ACC112 (cell line): ENCODE measurements around the gene HEATR5A.
"Not testable (repeated sequence)": the region's sequence is repeated elsewhere in the genome, so short reads cannot be mapped to it uniquely, and the experiment has no call there.

ENCODE experiments used
- H2AFZ ChIP-seq: fragments of 200-600 bp; sonication (generic); one replicate; pipeline ENCODE4 v1.6.0; 2017; ENCODE audit warnings: antibody characterized with exemption, low read length; ENCODE audit not compliant: unreplicated experiment
- H3K27ac ChIP-seq: fragments of 200-600 bp; sonication (generic); 2 replicates; pipeline ENCODE4 v1.5.1; 2014; ENCODE audit warnings: low read depth, mild to moderate bottlenecking, antibody characterized with exemption, low read length, moderate library complexity
- H3K27me3 ChIP-seq: fragments of 200-600 bp; sonication (generic); 2 replicates; pipeline ENCODE4 v1.6.1; 2014; ENCODE audit warnings: mild to moderate bottlenecking, antibody characterized with exemption, low read length, moderate library complexity, mixed read lengths; ENCODE audit not compliant: insufficient read depth
- H3K36me3 ChIP-seq: fragments of 200-600 bp; sonication (generic); 2 replicates; pipeline ENCODE4 v1.6.1; 2016; ENCODE audit warnings: mild to moderate bottlenecking, antibody characterized with exemption, low read length, moderate library complexity, mixed read lengths; ENCODE audit not compliant: insufficient read depth
- H3K4me1 ChIP-seq: fragments of 200-600 bp; sonication (generic); one replicate; pipeline ENCODE4 v1.6.1; 2016; ENCODE audit warnings: low read length, mixed read lengths; ENCODE audit not compliant: insufficient read depth, unreplicated experiment, control insufficient read depth
- H3K4me3 ChIP-seq: fragments of 200-600 bp; sonication (generic); 2 replicates; pipeline ENCODE4 v1.5.1; 2014; ENCODE audit warnings: mild to moderate bottlenecking, low read depth, low read length
- H3K79me2 ChIP-seq: fragments of 200-600 bp; sonication (generic); one replicate; pipeline ENCODE4 v1.6.0; 2016; ENCODE audit warnings: low read length; ENCODE audit not compliant: control insufficient read depth, unreplicated experiment, insufficient read depth

The HEATR5A gene

DNA sequence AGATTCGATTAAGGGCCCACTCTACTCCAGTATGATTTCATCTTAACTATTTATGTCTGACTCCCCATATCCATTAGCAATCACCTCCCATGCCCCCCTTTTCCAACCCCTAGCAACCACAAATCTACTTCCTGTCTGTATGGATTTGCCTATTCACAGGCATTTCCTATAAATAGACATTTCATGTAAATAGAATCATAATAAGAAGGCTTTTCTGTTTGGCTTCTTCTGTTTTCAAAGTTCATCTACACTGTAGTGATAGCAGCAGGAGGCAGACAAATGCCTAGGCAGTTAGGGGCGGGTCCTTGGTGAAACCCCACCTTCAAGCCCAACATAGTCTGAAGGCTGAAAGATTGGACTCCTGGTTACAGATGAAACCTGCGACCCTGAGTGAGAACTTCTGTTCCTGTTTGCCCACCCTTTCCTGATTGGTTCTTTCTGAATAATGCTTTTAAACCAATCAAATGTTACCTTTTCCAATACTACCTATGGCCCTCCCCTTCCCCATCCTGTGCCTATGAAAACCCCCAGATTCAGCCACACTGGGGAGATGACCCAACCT lies 150.6 kb downstream of the HEATR5A start:
- H3K4me3 ChIP-seq: no peak overlapping the region
- no peak overlapping the region for H2AFZ ChIP-seq

GRCh38 chr14:31268216-31268615 lies 152.1 kb downstream of the HEATR5A start:
- no peaks in the 10 kb centered on the region for H3K79me2 ChIP-seq
- H3K27ac ChIP-seq: no peak overlapping the region

More for the DNA sequence above, 150.6 kb downstream of the HEATR5A start:
- Histone ChIP-seq H3K27ac (no peak overlapping the region), H3K36me3 (no peaks in the 10 kb centered on the region), H3K4me1 (peaks cover 16% of the 10 kb centered on the region), H3K79me2 (no peaks in the 10 kb centered on the region), H3K27me3 (no peaks in the 10 kb centered on the region)

DNA sequence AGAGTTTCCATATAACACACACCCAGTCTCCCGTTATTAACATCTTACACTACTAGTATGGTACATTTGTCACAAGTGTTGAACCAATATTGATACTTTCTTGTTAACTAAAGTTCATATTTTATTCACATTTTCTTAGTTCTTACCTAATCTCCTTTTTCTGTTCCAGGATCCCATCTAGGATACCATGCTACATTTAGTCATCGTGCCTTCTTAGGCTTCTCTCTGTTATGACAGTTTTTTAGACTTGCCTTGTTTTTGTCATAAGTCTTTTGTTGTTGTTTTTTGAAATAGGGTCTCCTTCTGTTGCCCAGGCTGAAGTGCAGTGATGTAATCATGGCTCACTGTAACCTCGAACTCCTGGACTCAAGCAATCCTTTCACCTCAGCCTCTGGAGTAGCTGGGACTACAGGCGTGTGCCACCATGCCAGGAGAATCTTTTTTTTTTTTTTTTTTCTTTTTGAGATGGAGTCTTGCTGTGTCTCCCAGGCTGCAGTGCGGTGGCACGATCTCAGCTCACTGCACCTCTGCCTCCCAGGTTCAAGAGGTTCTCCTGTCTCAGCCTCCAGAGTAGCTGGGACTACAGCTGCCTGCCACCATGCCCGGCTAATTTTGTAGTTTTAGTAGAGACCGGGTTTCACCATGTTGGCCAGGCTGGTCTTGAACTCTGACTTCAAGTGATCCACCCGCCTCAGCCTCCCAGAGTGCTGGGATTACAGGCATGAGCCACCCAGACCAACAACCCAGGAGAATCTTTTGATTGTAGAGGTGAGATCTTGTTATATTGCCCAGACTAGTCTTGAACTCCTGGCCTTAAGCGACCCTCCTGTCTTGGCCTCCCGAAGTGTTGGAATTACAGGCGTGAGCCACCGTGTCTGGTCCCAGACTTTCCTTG lies 153.7 kb downstream of the HEATR5A start:
- Histone ChIP-seq H3K4me3 (no peak overlapping the region), H3K36me3 (no peaks in the 10 kb centered on the region), H3K27me3 (no peaks in the 10 kb centered on the region), H3K4me1 (peaks cover 36% of the 10 kb centered on the region), H2AFZ (no peak overlapping the region), H3K79me2 (no peaks in the 10 kb centered on the region), H3K27ac (no peak overlapping the region)

More at GRCh38 chr14:31268216-31268615, 152.1 kb downstream of the HEATR5A start:
- no peak overlapping the region for H3K4me3 ChIP-seq
- no peaks in the 10 kb centered on the region for H3K36me3 ChIP-seq
- H3K4me1 ChIP-seq: peaks cover 21% of the 10 kb centered on the region
- no peaks in the 10 kb centered on the region for H3K27me3 ChIP-seq
- H2AFZ ChIP-seq: no peak overlapping the region

- no peaks in the 10 kb centered on the region for H3K79me2 ChIP-seq
- no peak overlapping the region for H3K4me3 ChIP-seq
- no peak overlapping the region for H2AFZ ChIP-seq
- H3K4me1 ChIP-seq: peaks cover 41% of the 10 kb centered on the region
- no peaks in the 10 kb centered on the region for H3K27me3 ChIP-seq
- 0 out of 2 replicates have a peak overlapping the region, but pooled peaks have one; percentile 7 for H3K27ac ChIP-seq
- H3K36me3 ChIP-seq: no peaks in the 10 kb centered on the region
Observed at GRCh38 chr14:31265701-31266398, 154.5 kb downstream of the HEATR5A start.

GRCh38 chr14:31263485-31264133 lies 156.7 kb downstream of the HEATR5A start:
- Histone ChIP-seq H3K4me1 (peaks cover 41% of the 10 kb centered on the region), H3K36me3 (no peaks in the 10 kb centered on the region), H3K27me3 (no peaks in the 10 kb centered on the region), H3K27ac (peak overlapping the region; percentile 85), H3K79me2 (no peaks in the 10 kb centered on the region), H2AFZ (no peak overlapping the region), H3K4me3 (peak overlapping the region; percentile 12; the same call in 1 of the 2 replicates)

- H3K4me3 ChIP-seq: no peak overlapping the region; the same call in 1 of the 2 replicates
- peaks cover 41% of the 10 kb centered on the region for H3K4me1 ChIP-seq
- H3K36me3 ChIP-seq: no peaks in the 10 kb centered on the region
- peak overlapping the region; percentile 72 for H3K27ac ChIP-seq
- peak overlapping the region; percentile 61 for H2AFZ ChIP-seq
- H3K79me2 ChIP-seq: no peaks in the 10 kb centered on the region
- H3K27me3 ChIP-seq: no peaks in the 10 kb centered on the region
Observed at GRCh38 chr14:31261859-31262731, 158.3 kb downstream of the HEATR5A start.

GRCh38 chr14:31261523-31261858 lies 158.9 kb downstream of the HEATR5A start:
- H3K27ac ChIP-seq: peak overlapping the region; percentile 72
- peaks cover 41% of the 10 kb centered on the region for H3K4me1 ChIP-seq
- H3K4me3 ChIP-seq: no peak overlapping the region
- H3K27me3 ChIP-seq: no peaks in the 10 kb centered on the region
- H3K79me2 ChIP-seq: no peaks in the 10 kb centered on the region
- peak overlapping the region; percentile 15 for H2AFZ ChIP-seq
- no peaks in the 10 kb centered on the region for H3K36me3 ChIP-seq

DNA sequence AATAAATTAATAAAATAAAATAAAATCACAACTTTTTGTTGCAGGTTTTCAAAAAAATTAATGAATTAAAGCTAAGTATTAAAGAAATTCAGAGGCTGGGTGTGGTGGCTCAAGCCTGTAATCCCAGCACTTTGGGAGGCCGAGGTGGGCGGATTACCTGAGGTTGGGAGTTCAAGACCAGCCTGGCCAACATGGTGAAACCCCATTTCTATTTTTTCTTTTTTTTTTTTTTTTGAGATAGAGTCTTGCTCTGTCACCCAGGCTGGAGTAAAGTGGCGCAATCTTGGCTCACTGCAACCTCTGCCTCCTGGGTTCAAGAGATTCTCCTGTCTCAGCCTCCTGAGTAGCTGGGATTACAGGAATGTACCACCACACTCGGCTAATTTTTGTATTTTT lies 161.3 kb downstream of the HEATR5A start:
- H3K79me2 ChIP-seq, H3K36me3 ChIP-seq, H2AFZ ChIP-seq, H3K27ac ChIP-seq, H3K27me3 ChIP-seq, H3K4me3 ChIP-seq: not testable (repeated sequence)
- peaks cover 25% of the 10 kb centered on the region for H3K4me1 ChIP-seq

GRCh38 chr14:31258427-31259039 lies 161.8 kb downstream of the HEATR5A start:
- Histone ChIP-seq H3K4me1 (peaks cover 21% of the 10 kb centered on the region), H3K79me2 (no peaks in the 10 kb centered on the region), H2AFZ (no peak overlapping the region), H3K4me3 (no peak overlapping the region), H3K36me3 (no peaks in the 10 kb centered on the region), H3K27me3 (no peaks in the 10 kb centered on the region), H3K27ac (no peak overlapping the region)
